HG03135 (cell line): ENCODE results near the gene MEIS2.
"Not testable (repeated sequence)": the region's sequence is repeated elsewhere in the genome, so short reads cannot be mapped to it uniquely, and the experiment has no call there.

Experiments
- ATAC-seq: cut with Tn5 transposase; IDR thresholded peaks from one replicate; pipeline ENCODE4 v1.9.1; 2021; ENCODE audit warnings: mild to moderate bottlenecking, moderate library complexity; ENCODE audit not compliant: unreplicated experiment

MEIS2 gene

GRCh38 chr15:37014137-37014536 is 86.2 kb downstream of the MEIS2 start:
- no peak for ATAC-seq

DNA sequence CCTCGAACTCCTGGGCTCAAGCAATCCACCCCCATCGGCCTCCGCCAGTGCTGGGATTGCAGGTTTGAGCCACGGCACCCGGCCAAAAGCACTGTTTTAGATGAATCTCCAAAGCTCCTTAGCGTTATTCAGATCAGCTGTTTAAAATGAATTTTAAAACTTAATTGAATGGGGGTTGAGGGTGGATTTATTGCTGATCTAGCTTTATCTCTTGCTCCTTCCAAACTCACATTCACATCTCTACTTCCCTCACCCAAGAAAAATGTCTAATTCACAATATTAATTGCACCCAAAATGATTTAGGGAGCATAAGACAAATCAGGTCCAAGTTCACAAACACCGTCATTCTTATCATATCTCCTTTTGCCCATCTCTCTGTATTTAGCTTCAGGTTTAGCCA is 89.8 kb downstream of the MEIS2 start:
- ATAC-seq: no peak

- ATAC-seq: no peak
Measured at GRCh38 chr15:37009288-37009687, 91.1 kb downstream of the MEIS2 start.

DNA sequence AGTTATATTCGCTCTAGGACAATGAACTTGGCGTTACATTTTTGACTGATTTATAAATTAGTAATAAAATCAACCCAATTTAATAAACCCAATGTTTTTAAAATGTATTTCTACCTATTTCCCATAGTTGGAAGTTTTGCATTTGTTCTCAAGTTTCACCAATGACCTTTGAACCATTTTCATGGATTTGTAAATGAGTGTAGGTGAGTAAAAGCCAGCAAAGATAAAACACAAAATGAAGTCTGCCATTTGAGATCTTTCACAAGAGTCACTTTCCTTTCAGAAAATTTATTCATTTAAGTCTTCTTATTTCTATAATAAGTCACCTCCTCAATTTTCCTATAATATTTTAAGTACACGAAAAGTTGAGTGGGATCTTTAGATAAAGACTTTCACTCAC is 92.1 kb downstream of the MEIS2 start:
- no peak for ATAC-seq

DNA sequence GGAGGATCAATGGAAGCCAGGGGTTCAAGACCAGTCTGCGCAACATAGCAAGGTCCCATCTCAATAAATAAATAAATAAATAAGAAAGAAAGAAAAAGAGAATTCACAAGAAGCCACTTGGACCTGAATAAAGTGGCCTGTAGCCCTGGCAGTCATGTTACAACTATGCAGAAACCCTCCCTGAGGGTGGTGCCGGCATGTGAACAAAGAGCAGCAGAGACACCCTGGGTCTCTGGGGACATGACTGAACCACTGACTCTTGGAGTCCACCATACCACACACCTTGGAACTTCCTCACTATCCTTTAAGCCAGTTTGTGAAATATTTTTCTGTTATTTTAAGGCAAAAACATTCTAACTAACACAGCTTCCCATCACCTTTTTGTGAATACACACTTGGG is 93.0 kb downstream of the MEIS2 start:
- no peak for ATAC-seq

DNA sequence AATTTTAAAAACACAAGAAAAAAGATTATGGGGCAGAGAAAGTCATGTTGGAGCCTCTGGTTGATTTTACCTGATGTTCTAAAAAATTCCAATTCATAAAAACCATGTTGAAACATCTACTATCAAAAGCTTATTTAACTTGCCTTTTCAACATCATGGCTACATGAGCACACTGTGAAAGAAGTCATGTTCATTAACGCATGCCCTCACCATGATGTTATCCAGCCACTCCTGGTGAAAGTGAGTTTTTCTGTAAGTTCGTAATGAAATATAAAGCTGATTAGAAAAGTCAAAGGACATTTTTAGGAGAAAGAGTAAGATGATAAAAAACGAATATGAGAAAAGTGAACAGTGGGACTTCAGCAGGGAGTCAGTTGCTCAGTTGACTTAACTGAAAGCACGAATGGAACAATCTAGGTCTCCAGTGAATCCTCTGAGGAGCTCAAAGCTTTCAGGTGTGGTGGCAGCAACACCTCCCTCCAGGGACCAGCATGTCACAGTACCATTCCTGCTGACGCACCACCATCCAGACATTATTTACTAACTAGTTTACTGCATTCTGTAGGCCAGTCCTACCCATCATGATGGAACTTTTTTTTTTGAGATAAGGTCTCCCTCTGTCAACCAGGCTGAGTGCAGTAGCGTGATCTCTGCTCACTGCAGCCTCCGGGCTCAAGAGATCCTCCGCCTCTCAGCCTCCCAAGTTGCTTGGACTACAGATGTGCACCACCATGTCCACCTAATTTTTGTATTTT is 95.2 kb downstream of the MEIS2 start:
- no peak for ATAC-seq

DNA sequence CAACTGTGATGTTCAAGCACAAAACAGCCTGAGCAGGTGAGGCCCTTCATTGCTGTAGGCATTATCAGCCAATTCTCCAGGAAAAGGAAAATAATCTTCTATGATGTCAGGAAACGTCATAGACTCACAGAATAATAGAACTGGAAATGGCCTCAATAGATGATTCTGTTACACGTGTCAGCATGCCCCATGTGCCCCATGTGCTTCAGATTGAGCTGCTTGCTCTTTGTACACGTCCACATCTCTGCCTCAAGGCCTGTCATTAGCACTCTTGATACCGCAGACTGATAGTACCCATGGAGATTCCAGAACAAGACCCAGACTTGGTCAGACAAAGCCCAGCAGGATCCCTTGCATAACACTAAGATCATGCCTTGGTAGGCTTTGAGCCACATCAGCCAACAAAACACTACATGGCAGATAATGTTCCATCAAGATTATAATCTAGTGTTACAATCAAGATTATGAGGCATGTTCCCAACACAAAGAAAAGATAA is 95.9 kb downstream of the MEIS2 start:
- no peak for ATAC-seq

DNA sequence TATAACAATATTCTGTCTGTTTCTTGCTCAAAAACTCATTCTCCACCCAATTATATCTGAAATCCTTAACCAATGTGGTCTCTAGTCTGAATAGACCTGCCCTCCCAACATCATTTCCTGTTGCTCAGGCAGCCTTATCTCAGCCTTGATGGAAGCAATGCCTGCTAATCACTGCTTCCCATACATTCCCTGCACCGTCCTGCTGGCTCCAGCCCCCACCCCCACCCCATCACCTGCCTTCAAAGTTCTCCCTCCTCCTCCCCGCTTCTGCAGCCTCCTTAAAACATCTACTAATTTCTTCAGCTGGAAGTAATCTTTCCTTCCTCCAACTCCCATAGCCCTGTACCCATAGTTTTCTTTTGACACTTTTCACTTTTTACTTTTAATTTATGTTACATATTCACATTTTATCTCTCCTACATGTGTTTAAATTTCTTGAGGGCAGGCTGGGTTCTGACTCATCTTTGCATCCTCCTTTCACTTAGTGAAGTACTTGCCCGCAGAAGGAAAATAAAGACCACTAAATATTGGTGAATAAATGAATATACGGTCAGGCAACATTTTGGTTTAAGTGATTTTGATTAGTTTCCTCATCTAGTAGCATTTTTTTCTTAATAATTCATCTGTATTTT is 98.2 kb downstream of the MEIS2 start:
- no peak for ATAC-seq

DNA sequence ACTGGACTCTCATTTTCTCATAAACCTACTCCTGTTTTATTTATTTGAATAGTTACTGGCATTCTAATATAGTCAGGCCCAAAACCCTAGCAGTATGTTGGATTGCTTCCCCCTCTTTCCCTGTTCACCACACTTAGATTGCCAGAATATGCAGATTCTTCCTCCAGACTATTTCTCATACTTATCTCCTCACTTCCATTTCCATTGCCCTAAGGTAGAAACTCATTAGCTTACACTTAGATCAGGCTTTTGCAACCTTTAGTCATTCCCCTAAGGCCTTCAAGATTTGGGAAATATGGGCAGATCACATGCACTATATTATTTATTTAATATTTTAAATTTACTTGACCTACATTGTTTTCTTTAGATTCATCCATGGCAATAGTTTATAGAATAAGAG is 98.9 kb downstream of the MEIS2 start:
- ATAC-seq: no peak

DNA sequence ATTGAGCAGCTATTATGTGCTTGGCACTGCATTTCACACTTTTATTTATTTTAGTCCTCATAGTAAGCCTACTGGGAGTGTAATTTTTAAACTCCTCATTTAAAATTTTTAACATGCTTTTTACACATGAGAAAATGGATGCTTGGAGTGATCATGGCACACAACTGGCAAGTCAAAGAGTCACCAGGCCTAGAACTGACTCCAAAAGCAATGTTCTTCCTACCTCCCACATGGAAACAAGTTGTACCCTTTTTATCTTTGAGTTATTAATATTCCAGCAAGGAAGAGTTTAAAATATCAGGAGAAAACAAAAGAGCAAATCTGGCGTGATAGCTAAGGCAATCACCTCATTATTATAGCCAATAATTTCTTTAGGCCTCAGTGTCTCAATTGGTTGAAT is 100.6 kb downstream of the MEIS2 start:
- ATAC-seq: no peak

GRCh38 chr15:36996538-36997181 is 103.7 kb downstream of the MEIS2 start:
- ATAC-seq: no peak

GRCh38 chr15:36996121-36996520 is 104.2 kb downstream of the MEIS2 start:
- ATAC-seq: no peak

DNA sequence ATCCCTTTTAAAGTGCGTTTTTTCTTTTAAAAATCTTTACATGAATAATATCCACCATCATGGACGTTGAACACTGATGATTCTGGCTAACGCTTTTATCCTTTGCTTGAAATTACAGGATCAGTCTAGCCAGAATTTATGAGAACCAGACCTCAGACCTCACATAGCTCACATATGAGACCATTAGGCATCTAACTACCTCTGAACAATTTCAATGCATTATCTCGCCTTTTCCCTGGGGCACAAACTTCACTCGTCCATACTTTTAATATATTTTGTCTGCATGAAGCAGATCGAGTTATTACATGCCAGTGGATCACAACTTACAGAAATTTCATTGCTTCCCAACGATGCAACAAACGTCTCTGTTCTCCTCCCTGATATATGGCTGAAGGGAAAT is 105.6 kb downstream of the MEIS2 start:
- no peak for ATAC-seq

GRCh38 chr15:36992454-36992853 is 107.9 kb downstream of the MEIS2 start:
- no peak for ATAC-seq

DNA sequence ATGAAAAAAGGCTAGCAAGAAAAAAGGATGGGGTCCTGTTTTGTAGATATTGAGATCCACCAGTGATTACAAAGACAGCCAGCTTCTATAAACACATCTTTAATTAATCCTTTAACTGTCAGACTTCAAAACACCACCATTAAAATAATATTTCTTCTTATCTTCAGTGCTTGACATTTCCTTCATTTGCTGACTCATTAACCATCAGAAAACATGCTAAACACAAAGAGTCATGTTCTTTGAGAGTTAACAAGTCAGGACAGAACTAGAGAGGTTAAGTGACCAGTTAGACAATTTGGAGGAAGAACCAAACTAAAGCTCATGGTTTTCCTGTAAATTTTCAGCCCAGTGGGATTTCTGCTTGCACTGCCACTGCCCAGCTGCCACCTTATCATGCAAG is 111.4 kb downstream of the MEIS2 start:
- ATAC-seq: no peak

DNA sequence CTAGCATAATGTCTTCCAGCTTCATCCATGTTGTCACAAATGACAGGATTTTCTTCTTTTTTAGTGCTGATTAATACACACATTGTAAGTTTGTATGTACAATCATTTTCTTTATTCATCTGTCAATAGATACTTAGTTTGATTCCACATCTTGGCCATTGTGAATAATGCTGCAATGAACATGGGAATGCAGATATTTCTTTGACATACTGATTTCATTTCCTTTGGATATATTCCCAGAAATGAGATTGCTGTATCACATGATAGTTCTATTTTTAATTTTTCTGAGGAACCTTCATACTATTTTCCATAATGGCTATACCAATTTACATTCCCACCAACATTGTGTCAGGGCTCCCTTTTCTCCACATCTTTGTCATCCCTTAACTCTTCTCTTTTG is 117.9 kb downstream of the MEIS2 start:
- ATAC-seq: no peak

- ATAC-seq: not testable (repeated sequence)
Measured at GRCh38 chr15:36980281-36980680, 120.1 kb downstream of the MEIS2 start.

GRCh38 chr15:36978625-36979024 is 121.7 kb downstream of the MEIS2 start:
- no peak for ATAC-seq

DNA sequence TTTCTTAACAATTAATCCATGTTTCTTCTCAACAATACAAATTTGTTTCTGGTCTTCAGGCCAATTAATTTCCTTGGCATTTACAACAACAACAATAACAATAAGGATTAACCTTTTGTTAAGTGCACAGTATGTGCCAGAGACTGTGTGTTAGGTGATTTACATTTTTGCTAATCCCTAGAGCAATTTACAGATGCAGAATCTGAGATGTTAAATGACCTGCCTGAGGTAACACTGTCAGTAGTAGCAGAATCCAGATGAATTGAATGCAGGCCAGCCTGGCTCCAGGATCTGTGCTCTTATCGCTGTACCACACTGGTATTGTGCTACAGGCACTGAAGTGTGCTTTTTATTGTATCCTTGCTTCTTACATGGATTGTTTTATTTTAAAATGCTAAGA is 122.2 kb downstream of the MEIS2 start:
- ATAC-seq: no peak

- ATAC-seq: no peak
Measured at GRCh38 chr15:36977659-36978058, 122.7 kb downstream of the MEIS2 start.

- ATAC-seq: no peak
Measured at GRCh38 chr15:36972704-36973103, 127.6 kb downstream of the MEIS2 start.

DNA sequence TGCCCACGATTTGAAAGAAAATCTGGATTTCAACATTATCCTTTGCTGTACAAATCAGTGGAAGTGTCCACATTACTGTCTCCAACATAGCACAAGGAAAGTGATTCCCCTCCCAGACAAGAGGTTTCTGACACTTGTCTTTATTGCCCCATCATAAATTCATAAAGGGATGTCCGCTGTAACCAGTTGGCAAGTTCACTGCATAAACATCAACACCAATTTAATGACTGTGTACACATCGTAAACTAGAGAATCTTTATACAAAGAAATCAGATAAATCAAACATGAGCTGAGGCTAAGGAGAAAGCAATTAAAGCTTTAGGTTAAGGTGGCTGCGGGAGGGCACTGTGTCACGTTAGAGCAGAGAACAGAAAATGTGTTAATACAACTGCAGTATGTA is 129.8 kb downstream of the MEIS2 start:
- no peak for ATAC-seq
